Measurements from ENCODE around the gene ATP2B2. TPM values are rescaled to one million over a fixed set of nuclear protein-coding genes. Genes with fewer than 3 reads are reported as not detected.

Gene ATP2B2
- total and polyA plus RNA-seq, 12 donors, result 0.37 to 3.0 (median 1.6) TPM

DNA sequence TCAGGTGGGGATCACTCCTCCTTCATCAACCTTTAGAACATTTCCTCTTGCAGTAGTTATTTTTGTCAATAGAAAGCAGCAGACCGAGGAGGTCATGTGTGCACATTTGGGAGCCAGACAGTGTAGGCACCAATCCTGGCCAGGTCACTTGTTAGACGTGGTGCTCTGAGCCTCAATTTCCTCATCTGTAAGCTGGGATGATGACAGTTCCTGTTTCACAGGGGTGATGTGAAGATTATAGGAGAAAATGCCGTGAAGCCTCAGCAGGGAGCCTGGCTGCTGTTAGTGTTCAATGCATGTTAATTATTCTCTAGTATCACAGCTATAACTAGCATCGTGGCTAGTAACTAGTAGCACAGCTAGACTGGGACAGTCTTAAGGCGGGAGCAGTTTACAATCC, 64.7 kb downstream of the ATP2B2 start:
- intact Hi-C loops (cut with DNase I), result no loop called here
- Histone ChIP-seq H3K4me1 (replicated peaks in 1 of 2) (no peaks in the 10 kb centered on the region), H3K36me3 (replicated peaks in 1 of 2) (no peaks in the 10 kb centered on the region), H3K9me3 (replicated peaks in 1 of 3) (no peaks in the 10 kb centered on the region), H3K27me3 (no peaks in the 10 kb centered on the region), H3K27ac (no peak overlapping the region), H3K4me3 (no peak overlapping the region)
- DNase-seq, result no peak
- WGBS, 4 donors, result 81 to 87% (median 83%) methylated on average over 5 of the region's 5 CpGs
- no peak for TF ChIP-seq CTCF (IDR thresholded peaks at IDR 0.05)
- no peak for TF ChIP-seq POLR2A (IDR thresholded peaks at IDR 0.05)

GRCh38 chr3:10438902-10439610, 66.3 kb downstream of the ATP2B2 start:
- Histone ChIP-seq H3K4me1 (replicated peaks in 1 of 2) (no peaks in the 10 kb centered on the region), H3K4me3 (no peak overlapping the region), H3K36me3 (replicated peaks in 1 of 2) (no peaks in the 10 kb centered on the region), H3K9me3 (replicated peaks in 1 of 3) (no peaks in the 10 kb centered on the region), H3K27ac (no peak overlapping the region), H3K27me3 (no peaks in the 10 kb centered on the region)
- intact Hi-C loops (cut with DNase I), result no loop called here
- TF ChIP-seq POLR2A (IDR thresholded peaks at IDR 0.05) (no peak), CTCF (IDR thresholded peaks at IDR 0.05) (no peak)
- DNase-seq, result no peak
- WGBS, 4 donors, result 87 to 95% (median 90%) methylated on average over 7 to 8 of the region's 8 CpGs

DNA sequence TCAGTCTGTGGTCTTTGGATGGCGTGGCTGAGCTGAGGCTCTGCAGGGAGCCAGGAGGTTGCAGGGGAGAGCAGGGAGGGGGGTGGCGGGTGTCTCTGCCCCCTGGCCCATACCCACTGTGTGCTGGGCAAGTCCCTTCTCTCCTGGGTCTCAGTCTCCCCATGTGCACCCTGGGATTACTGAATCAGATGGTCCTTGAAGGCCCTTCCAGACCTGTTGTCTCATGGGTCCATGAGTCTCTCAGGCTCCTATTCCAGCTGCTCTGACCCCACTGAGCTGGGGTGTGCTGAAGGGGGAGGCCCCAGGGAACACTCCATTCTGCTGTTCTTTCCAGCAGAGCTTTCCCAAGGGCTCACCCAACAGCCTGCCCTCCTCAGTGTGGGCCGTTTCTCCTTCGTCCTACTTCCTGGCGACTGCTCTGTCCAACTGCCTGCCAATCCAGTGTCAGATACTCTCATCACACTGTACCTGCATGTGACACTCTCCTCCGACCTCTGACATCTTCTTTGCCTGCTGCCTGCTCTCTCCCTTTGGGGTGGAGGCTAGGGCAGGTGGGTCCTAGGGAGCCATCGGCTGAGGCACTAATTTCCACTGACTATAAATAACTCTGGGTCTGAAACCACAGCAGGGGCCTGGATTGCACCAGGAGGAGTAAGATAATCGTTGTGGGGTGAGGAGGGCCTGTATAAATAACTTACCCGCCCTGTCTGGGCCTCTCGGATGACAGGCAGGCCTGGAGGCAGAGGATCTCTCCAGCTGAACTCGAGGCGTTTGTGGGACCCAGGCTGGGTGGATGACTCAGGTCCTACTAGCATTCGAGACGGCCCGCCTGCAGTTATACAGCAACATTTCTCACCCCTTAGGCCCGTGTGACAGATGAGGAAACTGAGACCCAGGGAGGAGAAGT, 67.1 kb downstream of the ATP2B2 start:
- Histone ChIP-seq H3K9me3 (replicated peaks in 1 of 3) (no peaks in the 10 kb centered on the region), H3K36me3 (replicated peaks in 1 of 2) (no peaks in the 10 kb centered on the region), H3K27ac (no peak overlapping the region), H3K4me3 (no peak overlapping the region), H3K4me1 (replicated peaks in 1 of 2) (no peaks in the 10 kb centered on the region), H3K27me3 (no peaks in the 10 kb centered on the region)
- DNase-seq, result no peak
- no peak for TF ChIP-seq POLR2A (IDR thresholded peaks at IDR 0.05)
- TF ChIP-seq CTCF (IDR thresholded peaks at IDR 0.05), result no peak
- intact Hi-C loops (cut with DNase I), result no loop called here
- 70 to 80% (median 75%) methylated on average over 9 to 16 of the region's 16 CpGs for WGBS, 4 donors

DNA sequence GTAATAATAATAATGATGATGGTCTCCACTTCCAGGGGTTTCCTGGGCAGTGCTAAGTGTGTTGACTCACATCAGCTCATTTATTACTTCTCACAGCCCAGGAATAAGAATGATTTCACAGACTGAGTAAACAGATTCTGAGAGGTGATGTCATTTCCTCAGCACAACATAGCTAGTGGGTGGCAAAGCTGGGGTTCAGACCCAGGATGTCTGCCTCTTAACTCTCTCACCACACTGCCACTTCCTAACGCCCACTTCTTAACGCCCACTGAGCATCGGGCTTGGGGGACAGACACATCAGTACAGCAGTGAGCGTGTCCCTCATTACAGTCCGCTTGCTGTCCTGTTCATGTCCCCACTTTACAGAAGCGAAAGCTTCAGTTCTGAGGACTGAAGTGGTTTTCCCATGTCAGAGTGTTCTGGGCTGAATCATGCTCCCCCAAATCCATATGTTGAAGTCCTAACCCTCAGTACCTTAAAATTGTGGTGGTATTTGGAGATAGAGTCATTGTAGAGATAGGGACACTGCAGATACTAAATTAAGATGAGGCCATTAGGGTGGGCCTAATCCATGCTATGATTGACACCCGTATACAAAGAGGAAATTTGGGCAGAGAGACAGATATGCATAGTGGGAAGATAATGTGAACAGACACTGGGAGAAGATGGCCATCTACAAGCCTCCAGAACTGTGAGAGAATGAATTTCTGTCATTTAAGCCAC, 68.0 kb downstream of the ATP2B2 start:
- TF ChIP-seq POLR2A (IDR thresholded peaks at IDR 0.05), result no peak
- no peak for TF ChIP-seq CTCF (IDR thresholded peaks at IDR 0.05)
- Histone ChIP-seq H3K4me3 (no peak overlapping the region), H3K36me3 (replicated peaks in 1 of 2) (no peaks in the 10 kb centered on the region), H3K27me3 (no peaks in the 10 kb centered on the region), H3K9me3 (replicated peaks in 1 of 3) (no peaks in the 10 kb centered on the region), H3K27ac (no peak overlapping the region), H3K4me1 (replicated peaks in 1 of 2) (no peaks in the 10 kb centered on the region)
- 72 to 83% (median 75%) methylated on average over 7 of the region's 7 CpGs for WGBS, 4 donors
- DNase-seq, result no peak
- intact Hi-C loops (cut with DNase I), result no loop called here
